ENCODE results near the gene SH3RF3. TPM values are rescaled to one million over a fixed set of nuclear protein-coding genes. Genes with fewer than 3 reads are reported as not detected.

Gene SH3RF3
- total RNA-seq, 1 donor from 2014 or later, result 7.3 TPM

GRCh38 chr2:109168086-109168485 is 39.1 kb downstream of the SH3RF3 start:
- Mint-ChIP-seq H3K9me3 (ENCODE audit: unreplicated experiment) (peaks cover 4% of the 10 kb centered on the region), H3K4me1 (ENCODE audit: low read depth, unreplicated experiment) (peaks cover 47% of the 10 kb centered on the region), H3K36me3 (ENCODE audit: low read depth, unreplicated experiment) (peaks cover 7% of the 10 kb centered on the region), H3K27me3 (ENCODE audit: low read depth, unreplicated experiment) (no peaks in the 10 kb centered on the region), H3K27ac (ENCODE audit: unreplicated experiment) (no peak overlapping the region), H3K4me3 (ENCODE audit: unreplicated experiment) (no peak overlapping the region)
- H3K79me2 ChIP-seq (ENCODE audit: insufficient read depth, low read length), result peaks cover 14% of the 10 kb centered on the region
- H3K36me3 ChIP-seq (ENCODE audit: insufficient read depth, low read length), result no peaks in the 10 kb centered on the region
- no peak overlapping the region for H3K9ac ChIP-seq (ENCODE audit: low read length)
- H3K4me3 ChIP-seq (ENCODE audit: insufficient read depth, low read depth, low read length), result no peak overlapping the region
- TF ChIP-seq EZH2 (IDR thresholded peaks at IDR 0.05; ENCODE audit: insufficient read depth, low read length) (no peak), CTCF (IDR thresholded peaks at IDR 0.05; ENCODE audit: insufficient read depth, low read depth, low read length) (no peak)
- no peaks in the 10 kb centered on the region for H3K27me3 ChIP-seq (ENCODE audit: insufficient read depth, low read length)
- H2AFZ ChIP-seq (ENCODE audit: low read depth, low read length), result no peak overlapping the region
- no peaks in the 10 kb centered on the region for H3K9me3 ChIP-seq (ENCODE audit: insufficient read depth, low read depth, low read length)
- H3K4me2 ChIP-seq (ENCODE audit: low read length), result no peak overlapping the region
- DNase-seq (ENCODE audit: low read depth), result no peak
- peaks cover 8% of the 10 kb centered on the region for H4K20me1 ChIP-seq (ENCODE audit: insufficient read depth, low read length)
- H3K4me1 ChIP-seq (ENCODE audit: insufficient read depth, low read length), result peaks cover 52% of the 10 kb centered on the region
- no peak overlapping the region for H3K27ac ChIP-seq (ENCODE audit: low read depth, low read length)
- no peak for FAIRE-seq

GRCh38 chr2:109168716-109169115 is 39.7 kb downstream of the SH3RF3 start:
- no peak overlapping the region for H2AFZ ChIP-seq (ENCODE audit: low read depth, low read length)
- H3K4me1 ChIP-seq (ENCODE audit: insufficient read depth, low read length), result peaks cover 57% of the 10 kb centered on the region
- H3K79me2 ChIP-seq (ENCODE audit: insufficient read depth, low read length), result peaks cover 15% of the 10 kb centered on the region
- H3K4me1 Mint-ChIP-seq (ENCODE audit: low read depth, unreplicated experiment), result peaks cover 50% of the 10 kb centered on the region
- peaks cover 4% of the 10 kb centered on the region for H3K36me3 Mint-ChIP-seq (ENCODE audit: low read depth, unreplicated experiment)
- FAIRE-seq (no peak), DNase-seq (ENCODE audit: low read depth) (no peak)
- TF ChIP-seq CTCF (IDR thresholded peaks at IDR 0.05; ENCODE audit: insufficient read depth, low read depth, low read length) (no peak), EZH2 (IDR thresholded peaks at IDR 0.05; ENCODE audit: insufficient read depth, low read length) (no peak)
- H3K4me2 ChIP-seq (ENCODE audit: low read length), result no peak overlapping the region
- H3K27me3 ChIP-seq (ENCODE audit: insufficient read depth, low read length), result no peaks in the 10 kb centered on the region
- no peak overlapping the region for H3K27ac ChIP-seq (ENCODE audit: low read depth, low read length)
- H3K9me3 ChIP-seq (ENCODE audit: insufficient read depth, low read depth, low read length), result no peaks in the 10 kb centered on the region
- H3K36me3 ChIP-seq (ENCODE audit: insufficient read depth, low read length), result no peaks in the 10 kb centered on the region
- H3K4me3 ChIP-seq (ENCODE audit: insufficient read depth, low read depth, low read length), result no peak overlapping the region
- peaks cover 8% of the 10 kb centered on the region for H4K20me1 ChIP-seq (ENCODE audit: insufficient read depth, low read length)
- H3K9me3 Mint-ChIP-seq (ENCODE audit: unreplicated experiment), result peaks cover 4% of the 10 kb centered on the region
- H3K27ac Mint-ChIP-seq (ENCODE audit: unreplicated experiment), result no peak overlapping the region
- no peak overlapping the region for H3K4me3 Mint-ChIP-seq (ENCODE audit: unreplicated experiment)
- no peak overlapping the region for H3K9ac ChIP-seq (ENCODE audit: low read length)
- no peaks in the 10 kb centered on the region for H3K27me3 Mint-ChIP-seq (ENCODE audit: low read depth, unreplicated experiment)

DNA sequence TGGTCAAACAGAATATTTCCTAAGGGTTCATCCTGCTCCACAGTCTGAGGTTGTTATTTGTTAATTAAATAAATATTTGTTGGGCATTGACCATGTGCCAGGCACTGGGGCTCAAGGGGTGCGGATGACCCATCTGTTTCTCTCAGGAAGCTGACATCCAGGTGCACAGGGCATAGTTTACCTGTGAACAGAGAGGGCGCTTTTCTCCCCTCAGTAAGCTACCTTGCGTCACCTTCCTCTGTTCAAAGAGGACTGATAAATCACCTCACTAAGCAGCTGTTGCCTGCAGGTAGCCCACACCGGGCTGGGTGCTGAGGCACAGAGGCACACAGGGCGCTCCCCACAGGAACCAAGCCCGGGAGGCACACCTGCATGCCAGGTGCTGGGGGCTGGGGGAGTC is 41.6 kb downstream of the SH3RF3 start:
- Histone ChIP-seq H3K9me3 (ENCODE audit: insufficient read depth, low read depth, low read length) (no peaks in the 10 kb centered on the region), H3K27me3 (ENCODE audit: insufficient read depth, low read length) (no peaks in the 10 kb centered on the region), H4K20me1 (ENCODE audit: insufficient read depth, low read length) (peaks cover 3% of the 10 kb centered on the region), H3K4me3 (ENCODE audit: insufficient read depth, low read depth, low read length) (no peak overlapping the region), H3K36me3 (ENCODE audit: insufficient read depth, low read length) (no peaks in the 10 kb centered on the region), H3K79me2 (ENCODE audit: insufficient read depth, low read length) (peaks cover 32% of the 10 kb centered on the region), H3K4me2 (ENCODE audit: low read length) (no peak overlapping the region), H2AFZ (ENCODE audit: low read depth, low read length) (no peak overlapping the region), H3K27ac (ENCODE audit: low read depth, low read length) (no peak overlapping the region), H3K9ac (ENCODE audit: low read length) (no peak overlapping the region), H3K4me1 (ENCODE audit: insufficient read depth, low read length) (peaks cover 48% of the 10 kb centered on the region)
- Mint-ChIP-seq H3K36me3 (ENCODE audit: low read depth, unreplicated experiment) (peaks cover 6% of the 10 kb centered on the region), H3K4me1 (ENCODE audit: low read depth, unreplicated experiment) (peaks cover 38% of the 10 kb centered on the region), H3K4me3 (ENCODE audit: unreplicated experiment) (no peak overlapping the region), H3K9me3 (ENCODE audit: unreplicated experiment) (peaks cover 5% of the 10 kb centered on the region), H3K27me3 (ENCODE audit: low read depth, unreplicated experiment) (no peaks in the 10 kb centered on the region), H3K27ac (ENCODE audit: unreplicated experiment) (no peak overlapping the region)
- no peak for TF ChIP-seq EZH2 (IDR thresholded peaks at IDR 0.05; ENCODE audit: insufficient read depth, low read length)
- TF ChIP-seq CTCF (IDR thresholded peaks at IDR 0.05; ENCODE audit: insufficient read depth, low read depth, low read length), result no peak
- no peak for FAIRE-seq
- no peak for DNase-seq (ENCODE audit: low read depth)
